HG03469 (cell line): ENCODE results near the gene HPN.
"Not testable (repeated sequence)": the region's sequence is repeated elsewhere in the genome, so short reads cannot be mapped to it uniquely, and the experiment has no call there.

Source experiments
- ATAC-seq: cut with Tn5 transposase; IDR thresholded peaks from one replicate; pipeline ENCODE4 v1.9.1; 2021; ENCODE audit warnings: mild to moderate bottlenecking, moderate library complexity, moderate number of reproducible peaks; ENCODE audit not compliant: unreplicated experiment

HPN gene

GRCh38 chr19:35041548-35042055, at the start of gene HPN:
Gene HPN (plus strand): TSS chr19:35041721. CDS start chr19:35042507, 786 bp downstream.
- no peak for ATAC-seq

DNA sequence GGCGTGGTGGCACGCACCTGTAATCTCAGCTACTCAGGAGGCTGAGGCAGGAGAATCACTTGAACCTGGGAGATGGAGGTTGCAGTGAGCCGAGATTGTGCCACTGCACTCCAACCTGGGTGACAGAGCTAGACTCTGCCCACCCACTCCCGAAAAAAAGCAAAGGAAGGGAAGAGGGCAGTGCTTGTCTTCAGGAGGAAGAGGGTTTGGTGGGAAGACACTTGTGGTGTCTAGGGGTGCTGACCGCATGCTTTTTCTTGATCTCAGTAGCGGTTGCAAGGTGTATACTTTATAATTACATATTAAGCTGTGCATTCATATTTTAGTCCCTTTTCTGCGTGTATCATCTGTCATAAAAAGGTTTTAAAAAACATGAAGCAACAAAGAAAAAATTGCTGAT, 48.9 kb upstream of the HPN start:
- ATAC-seq = not testable (repeated sequence)

- no peak for ATAC-seq
These were observed 47.3 kb upstream of the HPN start for GRCh38 chr19:34994286-34994642.

DNA sequence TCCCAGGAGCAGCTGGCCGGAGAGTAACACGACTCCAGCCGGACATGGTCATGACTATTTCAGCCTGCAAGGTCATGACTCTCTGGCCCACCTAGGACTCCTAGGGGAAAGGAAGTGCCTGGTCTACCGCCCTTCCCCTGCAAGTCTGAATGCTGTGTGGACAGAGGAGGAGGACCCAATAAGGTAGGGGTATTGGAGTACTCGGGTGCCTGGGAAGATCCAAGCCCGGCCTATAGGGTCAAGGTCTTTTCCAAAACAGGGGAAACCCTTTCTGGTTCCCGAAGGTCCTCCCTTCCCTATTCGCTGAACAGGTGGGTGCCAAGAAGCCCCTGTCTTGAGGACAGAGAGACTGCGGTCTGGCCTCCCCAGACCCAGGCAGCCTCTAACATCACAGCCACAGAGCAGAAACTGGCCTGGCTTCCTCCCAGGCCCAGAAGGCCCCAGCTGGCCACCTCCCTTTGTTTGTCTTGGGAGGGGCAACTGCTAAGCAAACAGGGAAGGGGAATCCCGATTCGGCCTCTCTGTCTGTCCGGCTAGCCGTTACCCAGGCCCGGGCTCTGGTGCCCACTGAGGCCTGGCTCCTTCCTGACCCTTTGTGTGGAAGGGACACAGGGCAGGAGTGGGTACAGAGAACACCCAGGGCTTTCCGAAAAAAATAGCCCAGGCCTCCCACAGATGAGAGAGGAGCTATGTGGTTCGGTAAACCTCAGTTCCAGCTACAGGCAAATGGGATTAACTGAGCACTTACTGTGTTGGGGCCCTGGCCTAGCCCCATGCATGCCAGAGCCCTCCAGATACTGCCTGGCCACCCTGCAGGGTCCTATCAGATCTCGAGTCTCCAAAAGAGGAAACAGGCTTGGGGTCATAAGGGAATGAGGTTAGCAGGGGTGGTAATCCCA, 46.6 kb upstream of the HPN start:
- no peak for ATAC-seq

- no peak for ATAC-seq
These were observed 46.0 kb upstream of the HPN start for GRCh38 chr19:34995551-34995950.

GRCh38 chr19:34997071-34997617, 44.4 kb upstream of the HPN start:
- ATAC-seq = no peak

DNA sequence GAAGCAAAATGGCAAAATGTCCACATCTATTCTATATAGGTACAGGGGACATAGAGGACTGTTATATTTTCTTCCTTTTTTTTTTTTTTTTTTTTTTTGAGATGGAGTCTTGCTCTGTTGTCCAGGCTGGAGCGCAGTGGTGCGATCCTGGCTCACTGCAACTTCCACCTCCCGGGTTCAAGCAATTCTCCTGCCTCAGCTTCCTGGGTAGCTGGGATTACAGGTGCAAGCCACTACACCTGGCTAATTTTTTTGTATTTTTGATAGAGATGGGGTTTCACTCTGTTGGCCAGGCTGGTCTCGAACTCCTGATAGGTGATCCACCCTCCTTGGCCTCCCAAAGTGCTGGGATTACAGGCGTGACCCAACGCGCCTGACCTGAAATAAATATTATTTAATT, 43.3 kb upstream of the HPN start:
- not testable (repeated sequence) for ATAC-seq

DNA sequence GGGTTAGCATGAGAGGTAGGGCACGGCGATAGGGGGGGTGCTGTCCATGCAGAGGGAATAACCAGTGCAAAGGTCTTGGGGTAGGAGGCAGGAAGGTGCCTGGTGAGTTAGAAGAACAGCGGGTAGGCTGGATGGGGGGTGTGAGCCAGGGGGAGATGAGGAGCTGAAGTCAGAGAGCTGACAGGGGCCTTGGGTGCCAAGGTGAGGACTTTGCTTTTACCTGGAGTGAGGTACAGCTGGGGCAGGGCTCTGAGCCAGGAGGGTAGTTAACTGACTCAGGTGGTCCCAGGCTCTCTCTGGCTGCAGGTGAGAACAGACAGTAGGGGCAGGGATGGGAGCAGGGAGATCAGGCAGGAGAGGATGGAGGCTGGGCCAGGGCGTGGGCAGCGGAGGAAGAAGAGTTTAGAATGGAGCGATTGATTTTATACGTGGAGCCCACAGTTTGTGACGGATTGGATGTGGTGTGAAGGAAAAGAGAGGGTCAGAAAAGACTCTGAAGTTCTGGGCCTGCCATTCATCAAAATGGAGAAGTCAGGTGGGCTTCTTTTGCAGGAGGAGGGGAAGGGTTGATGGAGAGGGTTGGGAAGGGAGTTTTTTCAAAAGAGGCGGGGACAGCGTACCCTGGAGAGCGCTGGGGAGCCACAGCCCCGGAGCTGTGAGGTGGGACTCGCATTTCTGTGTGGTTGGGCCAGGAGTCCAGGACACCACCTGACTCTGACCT, 42.6 kb upstream of the HPN start:
- ATAC-seq = no peak

DNA sequence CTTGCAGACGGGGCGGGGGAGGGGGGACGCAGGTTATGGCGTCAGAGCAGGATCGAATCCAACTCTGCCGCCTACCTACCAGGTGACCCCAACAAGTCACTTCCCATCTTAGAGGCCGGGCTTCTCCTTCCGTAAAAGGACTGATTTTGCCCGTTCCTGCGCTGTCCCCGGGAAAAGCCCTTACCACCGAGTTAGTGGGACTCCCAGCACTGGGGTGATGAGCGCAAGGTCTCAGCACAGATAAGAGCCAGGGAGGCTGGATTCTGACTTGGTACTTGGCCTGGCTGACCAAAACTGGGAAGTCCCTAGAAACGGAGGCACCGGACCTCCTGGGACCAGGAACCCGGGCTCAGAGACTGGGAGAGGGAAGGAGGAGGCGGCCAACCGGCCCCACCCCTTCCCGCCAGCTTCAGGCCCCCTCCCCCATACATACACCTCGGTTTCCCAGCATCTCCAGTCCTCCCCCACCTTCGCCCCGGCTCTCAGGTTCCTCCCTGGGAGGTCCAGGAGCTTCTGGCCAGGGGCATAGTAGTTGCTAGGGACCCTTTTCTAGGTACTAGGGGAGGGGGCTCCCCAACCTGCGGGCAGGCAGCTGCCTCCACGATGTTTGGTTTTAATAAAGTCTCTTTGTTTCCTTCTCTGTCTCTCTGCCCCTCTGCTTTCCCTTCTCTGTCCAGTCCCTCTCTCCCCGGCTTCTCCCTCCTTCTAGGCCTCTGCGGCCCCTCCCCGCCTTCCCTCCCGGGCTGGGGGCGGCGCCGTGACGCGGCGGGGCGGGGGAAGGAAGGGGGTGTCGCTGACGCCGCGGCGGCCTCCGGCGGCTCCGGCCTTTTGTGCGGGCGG, 41.8 kb upstream of the HPN start, which contains the start of gene GRAMD1A:
Gene GRAMD1A (plus strand): TSS at position 826 of the 840 bp plus-strand sequence. CDS start 156 bp downstream, outside the sequence.
- ATAC-seq = no peak

DNA sequence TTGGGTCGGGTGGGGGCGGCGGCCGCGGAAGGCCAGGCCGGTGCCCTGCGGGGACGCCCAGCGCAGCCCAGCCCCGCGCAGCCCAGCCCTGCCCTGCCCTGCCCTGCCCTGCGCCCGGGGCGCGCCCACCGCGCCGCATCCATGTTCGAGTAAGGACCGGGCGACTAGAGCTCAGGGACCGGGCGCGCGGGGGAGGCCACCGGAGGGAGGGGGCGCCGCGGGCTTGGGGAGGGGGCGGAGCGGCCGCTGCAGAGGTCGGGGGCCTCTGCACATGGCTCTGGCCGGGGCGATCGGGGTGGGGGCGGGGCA, 41.2 kb upstream of the HPN start:
- ATAC-seq = no peak

- no peak for ATAC-seq
These were observed 40.6 kb upstream of the HPN start for GRCh38 chr19:35000647-35001501.

GRCh38 chr19:35002037-35002535, 39.4 kb upstream of the HPN start:
- ATAC-seq = no peak

GRCh38 chr19:35004517-35005255, 36.8 kb upstream of the HPN start:
- no peak for ATAC-seq

DNA sequence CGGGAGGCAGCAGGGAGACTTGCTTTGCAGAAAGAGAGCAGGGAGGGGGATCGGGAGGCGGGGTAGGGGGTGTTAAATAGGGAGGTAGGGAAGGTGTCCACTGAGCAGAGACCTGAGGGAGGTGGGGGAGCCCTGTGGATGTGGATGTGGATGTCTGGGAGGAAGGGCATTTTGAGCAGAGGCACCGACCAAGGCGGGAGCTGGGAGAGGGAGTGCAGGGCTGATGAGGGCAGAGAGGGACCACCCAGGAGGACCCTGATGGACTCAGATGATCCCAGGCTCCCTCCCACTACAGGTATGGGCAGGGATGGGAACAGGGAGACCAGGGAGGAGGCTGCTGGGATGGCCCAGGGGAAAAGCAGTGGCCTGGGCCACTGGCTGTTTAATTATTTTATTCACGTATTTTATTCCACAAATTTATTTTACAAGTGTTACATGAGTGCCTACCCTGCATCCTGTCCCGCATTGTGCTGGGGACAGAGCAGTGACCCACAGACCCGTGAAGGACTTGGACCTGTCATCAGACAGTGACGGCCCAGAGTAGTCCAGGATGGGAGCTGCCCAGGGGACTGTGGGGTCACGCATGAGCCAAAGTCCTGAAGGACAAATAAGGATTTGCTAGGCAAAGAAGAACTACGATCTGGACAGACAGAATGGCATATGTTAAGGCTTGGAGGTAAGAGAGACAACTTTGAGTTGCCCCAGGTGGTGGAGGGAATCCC, 36.1 kb upstream of the HPN start:
- no peak for ATAC-seq

GRCh38 chr19:35006007-35006341, 35.5 kb upstream of the HPN start:
- ATAC-seq = not testable (repeated sequence)

- no peak for ATAC-seq
These were observed 35.1 kb upstream of the HPN start for GRCh38 chr19:35006342-35006998.

- ATAC-seq = no peak
These were observed 34.5 kb upstream of the HPN start for GRCh38 chr19:35006999-35007365.

- ATAC-seq = not testable (repeated sequence)
These were observed 34.1 kb upstream of the HPN start for GRCh38 chr19:35007427-35007826.
